ENCODE measurements around the gene KCNE5. TPM values are rescaled to one million over a fixed set of nuclear protein-coding genes. Genes with fewer than 3 reads are reported as not detected.
"Not testable (repeated sequence)": the region's sequence is repeated elsewhere in the genome, so short reads cannot be mapped to it uniquely, and the experiment has no call there.

KCNE5 gene

DNA sequence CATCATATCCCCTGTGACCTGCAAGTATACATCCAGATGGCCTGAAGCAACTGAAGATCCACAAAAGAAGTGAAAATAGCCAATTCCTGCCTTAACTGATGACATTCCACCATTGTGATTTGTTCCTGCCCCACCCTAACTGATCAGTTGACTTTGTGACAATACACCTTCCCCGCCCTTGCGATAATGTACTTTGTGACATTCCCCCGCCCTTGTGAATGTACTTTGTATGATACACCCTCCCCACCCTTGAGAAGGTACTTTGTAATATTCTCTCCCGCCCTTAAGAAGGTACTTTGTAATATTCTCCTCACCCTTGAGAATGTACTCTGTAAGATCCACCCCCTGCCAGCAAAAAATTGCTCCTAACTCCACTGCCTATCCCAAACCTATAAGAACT, 48.9 kb downstream of the KCNE5 start:
- H2BK120ac ChIP-seq (ENCODE audit: low read depth, low read length); H3K9ac ChIP-seq (ENCODE audit: low read length); H2AK5ac ChIP-seq (ENCODE audit: low read length); H3K4ac ChIP-seq (ENCODE audit: low read depth, low read length); H3K79me2 ChIP-seq (ENCODE audit: control insufficient read depth, insufficient read depth, low read length); H3K4me3 ChIP-seq (ENCODE audit: low read length); H3K18ac ChIP-seq (ENCODE audit: low read length); H3K27me3 ChIP-seq (ENCODE audit: insufficient read depth, low read length, poor library complexity); H3K4me1 ChIP-seq (ENCODE audit: control insufficient read depth, low read depth, low read length); H3K23ac ChIP-seq (ENCODE audit: low read length); H3K79me1 ChIP-seq (ENCODE audit: low read length); H3K56ac ChIP-seq (ENCODE audit: low read length); H3K27ac ChIP-seq (ENCODE audit: low read depth, low read length); H2BK15ac ChIP-seq (replicated peaks; ENCODE audit: low read depth); H3K36me3 ChIP-seq (ENCODE audit: control insufficient read depth, insufficient read depth, low read length); H4K5ac ChIP-seq (ENCODE audit: low read length); DNase-seq; H2BK5ac ChIP-seq (ENCODE audit: low read length); H3K4me2 ChIP-seq (ENCODE audit: low read length); H4K8ac ChIP-seq (ENCODE audit: low read depth, low read length): not testable (repeated sequence)
- no CpG with 5 or more reads among the region's 4 CpGs for WGBS (ENCODE audit: extremely low coverage, insufficient coverage, low lambda C conversion rate)

Small RNA genes within 50 kb of the gene (small RNA-seq; reads per million reads assigned to genes)
- gene AL118496.2 (ENCODE audit: insufficient read depth): not detected
